ENCODE measurements around the gene VPS54. TPM values are rescaled to one million over a fixed set of nuclear protein-coding genes. Genes with fewer than 3 reads are reported as not detected.
A peak's percentile ranks its signal among the peaks of the same experiment; 100 is the strongest.

The VPS54 gene
- polyA plus RNA-seq, 1 of the 3 experiments (the other 2 are of a cell fraction) = 5.3 TPM

DNA sequence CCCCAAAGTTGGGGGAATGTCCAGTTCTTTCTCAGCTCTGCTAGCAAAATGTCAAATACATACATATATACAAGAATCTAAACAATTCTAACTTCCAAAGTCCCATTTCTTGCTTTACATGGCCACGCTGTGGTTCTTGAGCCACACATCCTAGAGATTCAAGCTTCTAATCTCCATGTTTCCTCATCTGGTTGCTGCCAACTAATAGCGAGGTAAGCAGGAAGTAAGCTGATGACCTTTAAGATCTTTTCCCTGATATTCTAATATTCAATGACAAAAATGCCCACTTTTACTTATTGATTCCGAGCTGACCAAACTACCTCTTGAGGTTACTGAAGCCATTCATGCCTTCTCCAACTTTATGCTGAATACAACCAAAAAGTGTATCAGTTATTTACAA lies 3.3 kb downstream of the VPS54 start:
- ChIA-PET CTCF (interaction anchor here (1.1 kb wide), 1 partner anchor 630 kb away, joined by 3 read pairs; no protein-coding TSS in a partner anchor), POLR2A (no interaction called here)
- TF ChIP-seq NFIC (IDR thresholded peaks at IDR 0.05; ENCODE audit: borderline replicate concordance) (no peak), FOSL2 (IDR thresholded peaks at IDR 0.05; ENCODE audit: borderline replicate concordance, low read depth) (no peak), USF2 (IDR thresholded peaks at IDR 0.05; ENCODE audit: borderline replicate concordance, low read depth, low read length) (no peak), FOXM1 (IDR thresholded peaks at IDR 0.05; ENCODE audit: low read depth) (no peak), RCOR1 (IDR thresholded peaks at IDR 0.05; ENCODE audit: low read length) (no peak), TEAD4 (IDR thresholded peaks at IDR 0.05; ENCODE audit: borderline replicate concordance, insufficient read depth) (no peak), RFX5 (IDR thresholded peaks at IDR 0.05; ENCODE audit: low read length) (no peak), RAD21 (IDR thresholded peaks at IDR 0.05; ENCODE audit: low read length) (no peak), POLR2AphosphoS5 (IDR thresholded peaks at IDR 0.05; ENCODE audit: low read depth, low read length) (no peak), YY1 (IDR thresholded peaks at IDR 0.05; ENCODE audit: low read depth) (no peak), USF1 (IDR thresholded peaks at IDR 0.05; ENCODE audit: borderline replicate concordance, low read depth) (no peak), FOXJ3 (CRISPR knock-in tag; IDR thresholded peaks at IDR 0.05) (no peak), SMC3 (IDR thresholded peaks at IDR 0.05; ENCODE audit: low read depth, low read length) (no peak), PBX3 (IDR thresholded peaks at IDR 0.05) (no peak), EP300 (IDR thresholded peaks at IDR 0.05; ENCODE audit: borderline replicate concordance in 1 of 2, low read depth in 1 of 2, low read length in 1 of 2) (no peak), EZH2phosphoT487 (IDR thresholded peaks at IDR 0.05; ENCODE audit: borderline replicate concordance, low read depth) (no peak), CHD2 (IDR thresholded peaks at IDR 0.05; ENCODE audit: low read length, partially characterized antibody) (no peak), GATA2 (CRISPR knock-in tag; IDR thresholded peaks at IDR 0.05) (no peak)
- TF ChIP-seq, protein P1, sequence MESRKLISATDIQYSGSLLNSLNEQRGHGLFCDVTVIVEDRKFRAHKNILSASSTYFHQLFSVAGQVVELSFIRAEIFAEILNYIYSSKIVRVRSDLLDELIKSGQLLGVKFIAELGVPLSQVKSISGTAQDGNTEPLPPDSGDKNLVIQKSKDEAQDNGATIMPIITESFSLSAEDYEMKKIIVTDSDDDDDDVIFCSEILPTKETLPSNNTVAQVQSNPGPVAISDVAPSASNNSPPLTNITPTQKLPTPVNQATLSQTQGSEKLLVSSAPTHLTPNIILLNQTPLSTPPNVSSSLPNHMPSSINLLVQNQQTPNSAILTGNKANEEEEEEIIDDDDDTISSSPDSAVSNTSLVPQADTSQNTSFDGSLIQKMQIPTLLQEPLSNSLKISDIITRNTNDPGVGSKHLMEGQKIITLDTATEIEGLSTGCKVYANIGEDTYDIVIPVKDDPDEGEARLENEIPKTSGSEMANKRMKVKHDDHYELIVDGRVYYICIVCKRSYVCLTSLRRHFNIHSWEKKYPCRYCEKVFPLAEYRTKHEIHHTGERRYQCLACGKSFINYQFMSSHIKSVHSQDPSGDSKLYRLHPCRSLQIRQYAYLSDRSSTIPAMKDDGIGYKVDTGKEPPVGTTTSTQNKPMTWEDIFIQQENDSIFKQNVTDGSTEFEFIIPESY (IDR thresholded peaks at IDR 0.05; ENCODE audit: borderline replicate concordance, low read depth) = no peak
- TF ChIP-seq, protein P2, sequence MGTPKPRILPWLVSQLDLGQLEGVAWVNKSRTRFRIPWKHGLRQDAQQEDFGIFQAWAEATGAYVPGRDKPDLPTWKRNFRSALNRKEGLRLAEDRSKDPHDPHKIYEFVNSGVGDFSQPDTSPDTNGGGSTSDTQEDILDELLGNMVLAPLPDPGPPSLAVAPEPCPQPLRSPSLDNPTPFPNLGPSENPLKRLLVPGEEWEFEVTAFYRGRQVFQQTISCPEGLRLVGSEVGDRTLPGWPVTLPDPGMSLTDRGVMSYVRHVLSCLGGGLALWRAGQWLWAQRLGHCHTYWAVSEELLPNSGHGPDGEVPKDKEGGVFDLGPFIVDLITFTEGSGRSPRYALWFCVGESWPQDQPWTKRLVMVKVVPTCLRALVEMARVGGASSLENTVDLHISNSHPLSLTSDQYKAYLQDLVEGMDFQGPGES (IDR thresholded peaks at IDR 0.05; ENCODE audit: low read depth, low read length) = no peak
- no peak for DNase-seq
- Histone ChIP-seq H3K27ac (ENCODE audit: low read depth in 2 of 2, low read length in 1 of 2) (peak overlapping the region in 1 of 2 experiments; percentile 1; a peak in 1 of 4 replicates), H3F3A (replicated peaks; ENCODE audit: insufficient read depth) (peaks cover 31% of the 10 kb centered on the region), H3K4me2 (0 out of 2 replicates have a peak overlapping the region, but pooled peaks have one; percentile 21), H3K9ac (no peak overlapping the region), H3K4me1 (ENCODE audit: control insufficient read depth in 1 of 2, insufficient read depth in 2 of 2, low read depth in 1 of 2, low read length in 1 of 2) (peaks cover 4 to 25% of the 10 kb centered on the region in 2 experiments), H3K79me2 (ENCODE audit: insufficient read depth) (peaks cover 74% of the 10 kb centered on the region), H3K27me3 (ENCODE audit: insufficient read depth) (no peaks in the 10 kb centered on the region), H3K4me3 (ENCODE audit: low read depth in 2 of 2, low read length in 1 of 2) (no peak overlapping the region; a peak in 1 of 4 replicates), H3K9me3 (no peaks in the 10 kb centered on the region), H3K9me2 (no peaks in the 10 kb centered on the region), H2AFZ (ENCODE audit: low read depth) (no peak overlapping the region), H4K20me1 (ENCODE audit: insufficient read depth) (peaks cover 16% of the 10 kb centered on the region), H3K36me3 (replicated peaks in 1 of 2; ENCODE audit: control insufficient read depth in 1 of 2, insufficient read depth in 2 of 2, low read length in 1 of 2) (peaks cover 0 to 7% of the 10 kb centered on the region in 2 experiments)
- 81% methylated on average over 3 of the region's 3 CpGs for WGBS (ENCODE audit: low lambda C conversion rate)
